Suprapubic skin (tissue), 4 donors: ENCODE results near the gene R3HDM4. TPM values are rescaled to one million over a fixed set of nuclear protein-coding genes. Genes with fewer than 3 reads are reported as not detected.

Experiments used
- DNase-seq, 2 donors: peaks; one replicate each; pipeline ENCODE4 v3.0.0-alpha.2; 2019; ENCODE audit warnings: low spot score in 2 of 2
- H3K27ac ChIP-seq: fragments of 200-600 bp; sonication (generic); one replicate; pipeline ENCODE4 v1.5.1; 2019
- H3K27me3 ChIP-seq: fragments of 200-600 bp; sonication (generic); one replicate; pipeline ENCODE4 v1.5.1; 2019
- H3K36me3 ChIP-seq: fragments of 200-600 bp; sonication (generic); one replicate; pipeline ENCODE4 v1.5.1; 2019
- H3K4me1 ChIP-seq: fragments of 200-600 bp; sonication (generic); one replicate; pipeline ENCODE4 v1.5.1; 2019
- H3K4me3 ChIP-seq: fragments of 200-600 bp; sonication (generic); one replicate; pipeline ENCODE4 v1.5.1; 2019; ENCODE audit warnings: mild to moderate bottlenecking
- H3K9me3 ChIP-seq: fragments of 200-600 bp; sonication (generic); one replicate; pipeline ENCODE4 v1.5.1; 2019
- EP300 ChIP-seq: sonication (generic); formaldehyde crosslinking; IDR thresholded peaks from one replicate; pipeline ENCODE4 v1.6.1; 2017; ENCODE audit warnings: antibody characterized with exemption
- POLR2A ChIP-seq, 2 donors: fragments of 450-650 bp; IDR thresholded peaks; one replicate each; pipeline ENCODE4 v1.6.1; 2017; ENCODE audit warnings: antibody characterized with exemption in 2 of 2, mild to moderate bottlenecking in 2 of 2, moderate library complexity in 2 of 2
- POLR2AphosphoS5 ChIP-seq, 3 donors: sonication (generic); formaldehyde crosslinking; IDR thresholded peaks; one replicate each; pipeline ENCODE4 v1.6.1; 2017; ENCODE audit warnings: antibody characterized with exemption in 3 of 3
- WGBS: methylation state at CpG from one replicate; pipeline ENCODE4 v1.1.5; 2018; 5-methylcytosine and 5-hydroxymethylcytosine counted together
- total RNA-seq, 4 donors: library from RNA; depleted of rRNA; stranded (reverse); fragments of >200 nt; gene quantifications; one replicate each; pipeline ENCODE4 v1.1.0, GENCODE V29; 2016
- TF ChIP-seq, protein P1 (sequence below), 2 donors: fragments of 200-600 bp in 1 of 2; fragments of 450-650 bp in 1 of 2; sonication (generic) in 1 of 2; IDR thresholded peaks; one replicate each; pipeline ENCODE4 v1.5.1; 2016 to 2019; ENCODE audit warnings: antibody characterized with exemption in 2 of 2, mild to moderate bottlenecking in 1 of 2, moderate library complexity in 1 of 2

The R3HDM4 gene
- total RNA-seq, 4 donors from 2014 or later: 41.3 to 58.3 (median 51.2) TPM

DNA sequence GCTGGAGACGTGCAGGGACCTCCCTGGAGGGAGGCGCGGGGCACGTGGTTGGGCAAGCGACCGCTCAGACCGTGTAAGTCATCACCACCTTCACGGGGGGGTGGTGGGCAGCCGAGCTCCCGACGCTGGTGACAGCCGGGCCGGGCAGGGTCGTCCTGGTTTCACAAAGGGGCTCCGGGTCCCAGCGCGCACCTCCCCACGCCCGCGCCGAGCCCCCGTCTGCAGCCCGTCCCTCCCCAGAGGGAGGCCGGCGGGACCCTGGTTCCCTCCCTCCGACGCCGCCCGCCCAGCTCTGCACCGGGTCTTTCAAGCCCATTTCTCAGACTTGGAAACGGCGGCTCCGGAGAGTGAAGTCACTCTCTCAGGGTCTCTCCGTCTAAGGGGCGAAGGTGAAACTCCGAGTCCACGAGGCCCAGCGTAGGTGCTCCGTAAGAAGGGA lies 12.1 kb upstream of the R3HDM4 start:
- DNase-seq: no peak
- TF ChIP-seq, protein P1, sequence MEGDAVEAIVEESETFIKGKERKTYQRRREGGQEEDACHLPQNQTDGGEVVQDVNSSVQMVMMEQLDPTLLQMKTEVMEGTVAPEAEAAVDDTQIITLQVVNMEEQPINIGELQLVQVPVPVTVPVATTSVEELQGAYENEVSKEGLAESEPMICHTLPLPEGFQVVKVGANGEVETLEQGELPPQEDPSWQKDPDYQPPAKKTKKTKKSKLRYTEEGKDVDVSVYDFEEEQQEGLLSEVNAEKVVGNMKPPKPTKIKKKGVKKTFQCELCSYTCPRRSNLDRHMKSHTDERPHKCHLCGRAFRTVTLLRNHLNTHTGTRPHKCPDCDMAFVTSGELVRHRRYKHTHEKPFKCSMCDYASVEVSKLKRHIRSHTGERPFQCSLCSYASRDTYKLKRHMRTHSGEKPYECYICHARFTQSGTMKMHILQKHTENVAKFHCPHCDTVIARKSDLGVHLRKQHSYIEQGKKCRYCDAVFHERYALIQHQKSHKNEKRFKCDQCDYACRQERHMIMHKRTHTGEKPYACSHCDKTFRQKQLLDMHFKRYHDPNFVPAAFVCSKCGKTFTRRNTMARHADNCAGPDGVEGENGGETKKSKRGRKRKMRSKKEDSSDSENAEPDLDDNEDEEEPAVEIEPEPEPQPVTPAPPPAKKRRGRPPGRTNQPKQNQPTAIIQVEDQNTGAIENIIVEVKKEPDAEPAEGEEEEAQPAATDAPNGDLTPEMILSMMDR (IDR thresholded peaks at IDR 0.05): no peak
- no peak for TF ChIP-seq POLR2AphosphoS5 (IDR thresholded peaks at IDR 0.05)
- TF ChIP-seq EP300: no peak
- no peak for TF ChIP-seq POLR2A (IDR thresholded peaks at IDR 0.05)
- H3K4me3 ChIP-seq: peak overlapping the region; percentile 97
- peaks cover 8% of the 10 kb centered on the region for H3K36me3 ChIP-seq
- H3K9me3 ChIP-seq: no peaks in the 10 kb centered on the region
- WGBS: no CpG with 5 or more reads among the region's 39 CpGs
- H3K27ac ChIP-seq: peak overlapping the region; percentile 80
- H3K27me3 ChIP-seq: peaks cover 14% of the 10 kb centered on the region
- peaks cover 36% of the 10 kb centered on the region for H3K4me1 ChIP-seq

DNA sequence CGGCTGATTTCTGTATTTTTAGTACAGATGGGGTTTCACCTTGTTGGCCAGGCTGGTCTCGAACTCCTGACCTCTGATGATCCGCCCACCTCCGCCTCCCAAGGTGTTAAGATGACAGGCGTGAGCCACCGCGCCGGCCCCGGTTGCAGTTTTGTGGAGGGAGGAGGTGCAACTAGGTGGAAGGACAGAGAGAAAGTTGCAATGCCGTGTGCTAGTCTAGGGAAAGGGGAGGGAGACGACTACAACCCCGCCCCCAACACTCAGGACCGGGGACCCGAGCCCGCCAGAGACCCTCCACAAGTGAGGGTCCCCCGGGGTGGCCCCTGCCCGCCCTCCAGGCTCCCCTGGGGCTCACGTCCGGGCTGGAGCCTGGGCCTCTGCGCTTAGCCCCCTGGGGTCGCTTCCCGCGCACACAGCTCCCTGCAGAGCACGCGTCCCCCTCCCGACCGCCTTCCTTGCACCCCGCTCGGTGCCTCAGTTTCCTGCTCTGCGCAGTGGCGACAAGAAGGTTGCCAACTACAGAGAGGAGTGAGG lies 11.6 kb upstream of the R3HDM4 start:
- Histone ChIP-seq H3K27ac (no peak overlapping the region), H3K4me1 (peaks cover 40% of the 10 kb centered on the region), H3K4me3 (peak overlapping the region; percentile 97), H3K36me3 (peaks cover 7% of the 10 kb centered on the region), H3K27me3 (peaks cover 19% of the 10 kb centered on the region), H3K9me3 (no peaks in the 10 kb centered on the region)
- no peak for TF ChIP-seq EP300
- TF ChIP-seq POLR2A (IDR thresholded peaks at IDR 0.05): no peak
- TF ChIP-seq, protein P1 (IDR thresholded peaks at IDR 0.05): no peak
- TF ChIP-seq POLR2AphosphoS5 (IDR thresholded peaks at IDR 0.05): no peak
- no peak for DNase-seq
- WGBS: 8% methylated on average over 10 of the region's 31 CpGs

DNA sequence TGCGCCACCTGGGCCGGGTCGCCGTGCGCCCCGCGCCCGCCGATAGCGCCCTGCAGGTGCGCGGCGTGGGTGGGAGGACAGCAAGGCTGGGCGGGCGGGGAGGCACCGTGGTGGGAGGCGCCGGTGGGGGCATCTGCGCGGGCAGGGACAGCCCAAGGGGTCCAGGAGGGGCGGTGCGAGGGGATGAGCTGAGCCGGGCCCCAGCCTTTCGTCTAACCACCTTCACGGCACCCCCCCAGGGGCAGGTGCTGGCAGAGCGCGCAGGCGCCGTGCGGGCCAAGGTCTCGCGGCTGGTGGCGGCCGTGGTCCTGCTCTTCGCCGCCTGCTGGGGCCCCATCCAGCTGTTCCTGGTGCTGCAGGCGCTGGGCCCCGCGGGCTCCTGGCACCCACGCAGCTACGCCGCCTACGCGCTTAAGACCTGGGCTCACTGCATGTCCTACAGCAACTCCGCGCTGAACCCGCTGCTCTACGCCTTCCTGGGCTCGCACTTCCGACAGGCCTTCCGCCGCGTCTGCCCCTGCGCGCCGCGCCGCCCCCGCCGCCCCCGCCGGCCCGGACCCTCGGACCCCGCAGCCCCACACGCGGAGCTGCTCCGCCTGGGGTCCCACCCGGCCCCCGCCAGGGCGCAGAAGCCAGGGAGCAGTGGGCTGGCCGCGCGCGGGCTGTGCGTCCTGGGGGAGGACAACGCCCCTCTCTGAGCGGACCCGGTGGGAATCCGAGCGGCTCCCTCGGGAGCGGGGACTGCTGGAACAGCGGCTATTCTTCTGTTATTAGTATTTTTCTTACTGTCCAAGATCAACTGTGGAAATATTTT lies 7.2 kb upstream of the R3HDM4 start:
- H3K4me1 ChIP-seq: peaks cover 50% of the 10 kb centered on the region
- H3K36me3 ChIP-seq: no peaks in the 10 kb centered on the region
- no peak for TF ChIP-seq POLR2A (IDR thresholded peaks at IDR 0.05)
- TF ChIP-seq EP300: no peak
- TF ChIP-seq, protein P1 (IDR thresholded peaks at IDR 0.05): no peak
- TF ChIP-seq POLR2AphosphoS5 (IDR thresholded peaks at IDR 0.05): no peak
- no peak overlapping the region for H3K27ac ChIP-seq
- WGBS: 3% methylated on average over 7 of the region's 84 CpGs
- no peak for DNase-seq
- peak overlapping the region; percentile 34 for H3K4me3 ChIP-seq
- H3K27me3 ChIP-seq: peaks cover 48% of the 10 kb centered on the region
- H3K9me3 ChIP-seq: no peaks in the 10 kb centered on the region

DNA sequence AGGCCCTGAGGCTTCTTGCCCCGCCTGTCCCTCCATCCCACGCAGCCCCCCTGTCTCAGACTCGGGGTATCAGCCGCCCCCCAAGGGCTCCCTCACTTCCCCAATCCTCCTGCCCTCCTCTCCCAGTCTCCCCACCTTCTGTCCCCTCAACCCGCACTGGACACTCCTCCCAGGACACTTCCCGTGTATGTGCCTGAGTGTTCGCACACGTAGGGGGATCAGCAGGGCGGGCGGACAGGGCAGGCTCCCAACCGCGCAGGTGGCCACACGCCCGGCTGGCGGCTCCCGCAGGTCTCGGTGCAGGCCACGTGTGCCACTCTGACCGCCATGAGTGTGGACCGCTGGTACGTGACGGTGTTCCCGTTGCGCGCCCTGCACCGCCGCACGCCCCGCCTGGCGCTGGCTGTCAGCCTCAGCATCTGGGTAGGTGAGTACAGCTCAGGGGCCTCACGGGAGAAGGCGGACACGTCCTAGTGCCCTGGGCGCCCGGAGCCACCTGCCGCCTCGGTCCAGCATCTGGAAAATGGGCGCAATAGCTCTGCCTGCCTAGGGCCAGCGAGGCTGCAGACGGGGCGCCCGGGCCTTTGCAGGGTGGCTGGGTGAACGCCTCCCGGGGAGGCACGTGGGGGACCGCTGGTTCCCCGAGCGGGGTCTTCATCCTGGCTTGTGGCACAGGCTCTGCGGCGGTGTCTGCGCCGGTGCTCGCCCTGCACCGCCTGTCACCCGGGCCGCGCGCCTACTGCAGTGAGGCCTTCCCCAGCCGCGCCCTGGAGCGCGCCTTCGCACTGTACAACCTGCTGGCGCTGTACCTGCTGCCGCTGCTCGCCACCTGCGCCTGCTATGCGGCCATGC lies 6.4 kb upstream of the R3HDM4 start:
- no peak for DNase-seq
- Histone ChIP-seq H3K27ac (no peak overlapping the region), H3K4me3 (peak overlapping the region; percentile 34), H3K9me3 (no peaks in the 10 kb centered on the region), H3K4me1 (peaks cover 44% of the 10 kb centered on the region), H3K27me3 (peaks cover 48% of the 10 kb centered on the region), H3K36me3 (no peaks in the 10 kb centered on the region)
- TF ChIP-seq, protein P1 (IDR thresholded peaks at IDR 0.05): no peak
- no peak for TF ChIP-seq EP300
- 2% methylated on average over 24 of the region's 68 CpGs for WGBS
